Measurements from ENCODE around the gene NCBP2L. TPM values are rescaled to one million over a fixed set of nuclear protein-coding genes. Genes with fewer than 3 reads are reported as not detected.

The NCBP2L gene
- total RNA-seq, 3 donors from 2014 or later, result not detected

DNA sequence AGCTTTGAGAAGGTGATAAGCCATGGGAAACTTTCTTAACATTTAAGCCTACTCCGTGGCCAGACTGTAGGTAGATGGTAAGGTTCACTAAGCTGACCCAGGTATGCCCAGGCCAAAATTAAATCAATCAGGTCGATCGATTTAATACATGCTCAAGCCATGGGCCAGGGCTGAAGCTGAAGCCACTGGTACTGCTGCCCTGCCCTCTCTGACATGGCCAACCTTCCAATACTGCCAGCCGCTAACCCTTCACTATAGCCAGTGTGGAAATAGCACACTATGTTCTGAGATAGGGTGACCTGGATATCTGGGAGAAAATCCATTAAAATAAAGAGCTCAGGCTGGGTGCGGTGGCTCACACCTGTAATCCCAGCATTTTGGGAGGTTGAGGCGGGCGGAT is 33.5 kb upstream of the NCBP2L start:
- no peaks in the 10 kb centered on the region for H3K9me3 Mint-ChIP-seq
- DNase-seq (no peak), ATAC-seq (no peak)
- H3K4me1 Mint-ChIP-seq (ENCODE audit: low read depth), result peaks cover 35% of the 10 kb centered on the region
- no peak overlapping the region for H3K4me3 Mint-ChIP-seq
- H3K36me3 Mint-ChIP-seq (ENCODE audit: insufficient read depth), result no peaks in the 10 kb centered on the region
- no peaks in the 10 kb centered on the region for H3K27me3 Mint-ChIP-seq (ENCODE audit: low read depth)

DNA sequence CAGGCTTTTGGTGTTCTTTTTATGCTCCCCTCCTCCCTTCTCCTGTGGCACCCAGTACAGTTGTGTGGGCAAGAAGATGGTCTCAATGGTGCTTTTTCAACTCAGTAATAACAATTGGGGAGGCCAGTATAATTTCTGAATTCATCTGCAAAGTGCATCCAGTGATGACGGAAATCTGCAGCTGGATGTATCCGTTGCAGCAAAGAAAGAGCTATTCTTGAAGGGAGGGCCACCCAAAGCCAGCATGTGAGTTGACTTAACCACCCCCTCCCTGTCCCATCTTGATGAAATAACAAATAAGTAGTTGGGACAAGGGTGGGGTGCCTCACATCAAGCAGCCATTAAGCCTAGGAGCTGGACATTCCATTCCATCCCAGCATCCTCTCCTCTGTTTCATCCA is 32.7 kb upstream of the NCBP2L start:
- Mint-ChIP-seq H3K4me3 (no peak overlapping the region), H3K4me1 (ENCODE audit: low read depth) (peaks cover 29% of the 10 kb centered on the region), H3K27me3 (ENCODE audit: low read depth) (no peaks in the 10 kb centered on the region), H3K36me3 (ENCODE audit: insufficient read depth) (no peaks in the 10 kb centered on the region), H3K9me3 (no peaks in the 10 kb centered on the region)
- ATAC-seq (no peak), DNase-seq (no peak)

DNA sequence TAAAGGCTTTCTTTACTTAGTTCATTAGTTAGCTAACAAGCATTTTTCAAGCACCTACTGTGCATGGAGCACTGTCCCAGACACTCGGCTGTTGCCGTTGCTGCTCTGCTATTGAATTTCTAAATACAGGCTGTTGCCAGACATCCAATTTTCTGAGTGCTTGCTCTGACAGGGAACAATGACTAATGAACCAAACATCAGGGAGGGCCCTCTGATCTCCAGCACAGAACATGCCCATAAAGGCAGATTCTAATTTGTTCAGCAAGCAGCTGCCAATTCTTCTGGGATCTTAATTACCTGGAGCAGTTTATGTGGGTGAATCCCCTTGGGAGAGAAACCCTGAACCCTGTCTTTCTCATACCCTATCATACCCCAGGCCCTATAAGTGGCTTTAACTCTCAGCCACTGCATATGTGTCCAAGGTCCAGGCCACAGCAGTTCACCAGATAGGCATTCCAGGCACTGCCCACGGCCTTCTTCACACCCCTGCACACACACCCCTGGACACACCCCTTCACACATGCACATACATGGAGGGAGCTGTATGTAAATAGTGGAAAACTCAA is 29.9 kb upstream of the NCBP2L start:
- H3K4me3 Mint-ChIP-seq, result no peak overlapping the region
- ATAC-seq, result no peak
- H3K27me3 Mint-ChIP-seq (ENCODE audit: low read depth), result no peaks in the 10 kb centered on the region
- no peak for DNase-seq
- H3K36me3 Mint-ChIP-seq (ENCODE audit: insufficient read depth), result no peaks in the 10 kb centered on the region
- peaks cover 4% of the 10 kb centered on the region for H3K4me1 Mint-ChIP-seq (ENCODE audit: low read depth)
- no peaks in the 10 kb centered on the region for H3K9me3 Mint-ChIP-seq

DNA sequence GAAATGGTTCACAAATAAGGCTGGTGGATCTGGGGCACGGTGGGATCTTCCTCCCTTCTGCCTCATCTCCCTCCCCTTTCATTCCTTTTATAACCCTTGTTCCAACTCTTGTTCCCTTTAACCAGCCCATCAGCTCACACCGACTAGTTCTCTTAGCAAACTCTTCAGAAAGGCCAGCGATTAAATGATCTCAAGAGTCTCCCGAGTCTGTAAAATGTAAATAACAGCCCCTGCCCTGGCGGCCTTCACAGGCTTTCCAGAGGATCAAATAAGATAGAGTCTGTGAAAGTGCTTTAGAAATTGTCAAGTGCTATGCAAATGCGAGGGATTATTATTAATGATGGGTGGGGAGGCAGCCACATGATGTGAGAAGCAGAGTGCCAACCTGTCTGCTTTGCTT is 29.0 kb upstream of the NCBP2L start:
- no peaks in the 10 kb centered on the region for H3K36me3 Mint-ChIP-seq (ENCODE audit: insufficient read depth)
- no peak overlapping the region for H3K4me3 Mint-ChIP-seq
- H3K9me3 Mint-ChIP-seq, result no peaks in the 10 kb centered on the region
- no peaks in the 10 kb centered on the region for H3K27me3 Mint-ChIP-seq (ENCODE audit: low read depth)
- DNase-seq (no peak), ATAC-seq (no peak)
- H3K4me1 Mint-ChIP-seq (ENCODE audit: low read depth), result peaks cover 2% of the 10 kb centered on the region

DNA sequence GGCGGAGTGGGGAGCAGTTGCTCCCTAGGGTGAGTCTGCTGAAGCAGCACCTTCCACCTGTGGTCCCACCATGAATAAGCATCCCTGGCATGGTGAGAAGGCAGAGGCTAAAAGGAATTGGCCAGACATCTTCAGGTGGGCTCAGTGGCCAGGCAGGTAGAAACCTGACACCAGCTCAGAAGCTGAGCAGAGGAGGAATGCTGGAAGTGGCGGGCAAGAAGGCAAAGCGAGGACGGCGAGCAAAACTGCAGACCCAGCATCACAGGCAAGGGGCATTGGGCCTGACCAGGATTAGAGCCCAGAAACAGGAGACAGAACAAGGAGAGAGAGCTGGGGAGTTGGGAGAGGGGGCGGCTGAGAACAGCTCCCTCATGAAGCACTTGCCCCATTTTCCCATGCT is 27.3 kb upstream of the NCBP2L start:
- Mint-ChIP-seq H3K36me3 (ENCODE audit: insufficient read depth) (no peaks in the 10 kb centered on the region), H3K27me3 (ENCODE audit: low read depth) (no peaks in the 10 kb centered on the region), H3K9me3 (no peaks in the 10 kb centered on the region), H3K4me3 (no peak overlapping the region), H3K4me1 (ENCODE audit: low read depth) (peaks cover 2% of the 10 kb centered on the region)
- ATAC-seq (no peak), DNase-seq (no peak)

DNA sequence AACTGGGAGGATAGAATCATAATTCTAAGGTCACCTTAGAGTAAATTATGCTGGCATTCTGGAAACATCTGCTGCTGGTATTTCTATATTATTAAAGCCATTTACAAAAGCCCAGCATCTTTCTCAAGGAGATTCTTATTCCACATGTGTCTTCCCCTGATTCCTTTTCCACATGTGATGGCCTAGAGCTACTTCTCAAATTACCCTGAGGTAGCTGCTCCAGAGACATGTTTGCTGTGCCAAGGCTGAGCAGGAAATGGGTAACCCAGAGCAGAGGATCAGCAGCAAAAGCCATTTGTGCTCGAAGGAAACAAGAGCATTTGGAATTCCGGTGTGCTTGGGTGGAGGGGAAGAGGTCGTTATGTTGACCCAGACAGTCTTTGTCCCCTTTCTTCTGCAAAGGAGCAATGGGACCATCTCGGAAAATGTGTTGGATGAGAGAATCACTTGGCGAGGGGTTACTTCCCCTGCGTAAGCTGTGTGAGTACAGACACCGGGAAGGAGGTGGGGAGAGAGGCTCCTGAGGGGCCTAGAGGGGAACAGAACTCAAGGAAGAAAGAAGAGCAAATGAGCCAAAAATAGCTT is 26.6 kb upstream of the NCBP2L start:
- no peaks in the 10 kb centered on the region for H3K36me3 Mint-ChIP-seq (ENCODE audit: insufficient read depth)
- no peaks in the 10 kb centered on the region for H3K27me3 Mint-ChIP-seq (ENCODE audit: low read depth)
- DNase-seq (no peak), ATAC-seq (no peak)
- H3K4me3 Mint-ChIP-seq, result no peak overlapping the region
- no peaks in the 10 kb centered on the region for H3K9me3 Mint-ChIP-seq
- H3K4me1 Mint-ChIP-seq (ENCODE audit: low read depth), result peaks cover 6% of the 10 kb centered on the region

DNA sequence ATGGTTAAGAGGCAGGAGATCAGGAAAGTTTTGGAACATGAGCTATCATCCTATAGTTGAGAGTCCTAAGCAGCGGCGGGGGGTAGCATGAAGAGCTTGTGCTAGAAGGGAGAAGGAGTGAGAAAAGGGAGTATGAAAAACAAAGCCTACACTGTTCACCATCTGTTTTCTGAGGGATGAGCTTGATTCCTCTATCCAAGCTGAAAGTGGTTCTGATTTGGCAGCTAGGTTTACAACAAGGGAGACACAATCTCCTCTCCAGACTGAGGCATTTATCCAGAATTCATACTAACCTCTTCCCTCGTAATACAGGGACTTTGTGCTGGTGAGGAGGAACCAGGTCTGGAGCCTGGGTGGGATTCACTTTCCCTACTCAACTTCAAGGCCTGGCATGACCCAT is 25.5 kb upstream of the NCBP2L start:
- Mint-ChIP-seq H3K36me3 (ENCODE audit: insufficient read depth) (no peaks in the 10 kb centered on the region), H3K9me3 (no peaks in the 10 kb centered on the region), H3K4me1 (ENCODE audit: low read depth) (peaks cover 8% of the 10 kb centered on the region), H3K27me3 (ENCODE audit: low read depth) (no peaks in the 10 kb centered on the region), H3K4me3 (no peak overlapping the region)
- no peak for ATAC-seq
- DNase-seq, result no peak

DNA sequence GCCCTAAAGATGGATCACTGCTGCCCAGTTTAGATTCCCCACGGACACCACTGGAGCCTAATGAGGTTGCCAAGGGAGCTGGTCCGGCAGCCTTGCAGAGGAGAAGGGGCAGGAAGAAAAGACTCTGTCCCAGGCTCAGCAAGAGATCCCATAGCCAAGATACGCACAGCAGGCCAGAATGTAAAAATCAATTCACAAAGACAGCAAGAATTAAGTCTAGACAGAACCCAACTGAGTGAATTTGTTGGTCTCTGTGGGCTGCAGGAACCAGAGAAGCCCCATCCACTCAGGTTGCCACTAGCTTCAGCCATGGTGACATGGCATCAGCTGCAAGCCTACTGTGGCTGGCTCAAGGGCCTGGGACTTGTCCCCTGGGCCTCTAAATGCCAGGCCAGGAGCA is 24.8 kb upstream of the NCBP2L start:
- no peaks in the 10 kb centered on the region for H3K27me3 Mint-ChIP-seq (ENCODE audit: low read depth)
- no peak for ATAC-seq
- no peaks in the 10 kb centered on the region for H3K9me3 Mint-ChIP-seq
- no peak overlapping the region for H3K4me3 Mint-ChIP-seq
- no peak for DNase-seq
- H3K4me1 Mint-ChIP-seq (ENCODE audit: low read depth), result peaks cover 8% of the 10 kb centered on the region
- no peaks in the 10 kb centered on the region for H3K36me3 Mint-ChIP-seq (ENCODE audit: insufficient read depth)

DNA sequence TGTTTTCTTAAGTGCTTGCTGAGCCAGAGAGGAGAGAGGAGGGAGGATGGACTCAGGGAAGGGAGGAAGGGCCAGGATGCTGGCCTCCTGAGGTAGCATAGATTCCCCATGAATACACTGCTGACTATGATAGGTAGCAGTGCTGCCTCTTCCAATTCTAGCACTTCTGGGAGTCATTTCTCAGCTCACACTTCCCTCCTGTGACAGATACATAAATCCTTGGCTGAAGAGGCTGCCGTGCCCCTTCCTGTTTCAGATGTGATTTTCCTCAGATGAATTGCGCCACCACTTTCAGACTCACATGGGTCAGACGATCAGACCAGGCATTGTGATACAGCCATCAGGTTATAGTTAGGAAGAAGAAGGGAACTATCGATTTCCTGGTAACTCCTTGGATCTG is 24.3 kb upstream of the NCBP2L start:
- DNase-seq (no peak), ATAC-seq (no peak)
- no peaks in the 10 kb centered on the region for H3K27me3 Mint-ChIP-seq (ENCODE audit: low read depth)
- peaks cover 8% of the 10 kb centered on the region for H3K4me1 Mint-ChIP-seq (ENCODE audit: low read depth)
- no peak overlapping the region for H3K4me3 Mint-ChIP-seq
- no peaks in the 10 kb centered on the region for H3K9me3 Mint-ChIP-seq
- no peaks in the 10 kb centered on the region for H3K36me3 Mint-ChIP-seq (ENCODE audit: insufficient read depth)

DNA sequence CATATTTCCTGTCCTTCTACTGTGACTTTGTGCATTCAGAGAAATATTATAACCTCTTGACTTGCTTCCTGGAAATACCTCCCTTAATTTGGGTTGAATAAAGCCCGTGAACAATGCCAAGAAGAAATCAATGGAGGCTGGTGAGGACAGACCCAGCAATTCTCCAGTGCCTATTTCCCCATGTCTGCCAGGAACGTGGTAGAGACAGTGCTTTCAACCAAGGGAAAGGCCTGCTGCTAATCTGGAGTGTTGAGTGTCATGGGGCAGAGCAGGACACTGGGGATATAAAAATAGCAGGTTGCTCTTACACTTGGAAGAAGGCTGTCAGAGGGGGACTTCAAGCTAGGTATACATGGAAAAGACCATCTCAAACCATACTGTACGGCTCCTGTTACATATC is 21.8 kb upstream of the NCBP2L start:
- Mint-ChIP-seq H3K27me3 (ENCODE audit: low read depth) (no peaks in the 10 kb centered on the region), H3K4me3 (no peak overlapping the region), H3K36me3 (ENCODE audit: insufficient read depth) (no peaks in the 10 kb centered on the region), H3K9me3 (no peaks in the 10 kb centered on the region), H3K4me1 (ENCODE audit: low read depth) (peaks cover 8% of the 10 kb centered on the region)
- ATAC-seq (no peak), DNase-seq (no peak)

DNA sequence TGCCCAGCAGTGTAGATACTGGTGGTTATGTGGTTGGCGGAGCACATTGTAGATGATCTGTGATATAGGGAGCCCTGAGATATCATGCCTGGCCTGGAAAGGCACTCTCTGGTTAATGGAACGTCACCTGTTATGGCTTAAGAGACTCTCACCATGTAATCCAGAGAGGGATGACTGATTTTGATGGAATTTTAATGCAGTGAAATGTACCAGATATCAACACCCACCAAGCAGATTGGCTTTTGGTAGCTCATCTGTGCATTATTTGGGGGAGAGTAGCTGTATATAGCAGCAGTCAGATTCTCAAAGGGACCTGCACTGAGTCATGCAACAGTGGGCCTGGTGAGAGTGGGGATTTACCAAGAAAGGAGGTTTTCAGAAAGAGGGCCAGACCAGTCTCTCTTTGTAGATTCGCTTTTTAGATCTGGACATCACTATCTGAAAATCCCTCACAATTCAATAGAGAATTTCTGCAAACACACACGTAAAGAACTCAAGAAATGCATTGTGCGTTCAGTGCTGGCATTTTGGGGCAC is 19.2 kb upstream of the NCBP2L start:
- no peaks in the 10 kb centered on the region for H3K9me3 Mint-ChIP-seq
- H3K4me3 Mint-ChIP-seq, result no peak overlapping the region
- no peaks in the 10 kb centered on the region for H3K27me3 Mint-ChIP-seq (ENCODE audit: low read depth)
- H3K36me3 Mint-ChIP-seq (ENCODE audit: insufficient read depth), result no peaks in the 10 kb centered on the region
- peaks cover 8% of the 10 kb centered on the region for H3K4me1 Mint-ChIP-seq (ENCODE audit: low read depth)
- DNase-seq (no peak), ATAC-seq (no peak)

DNA sequence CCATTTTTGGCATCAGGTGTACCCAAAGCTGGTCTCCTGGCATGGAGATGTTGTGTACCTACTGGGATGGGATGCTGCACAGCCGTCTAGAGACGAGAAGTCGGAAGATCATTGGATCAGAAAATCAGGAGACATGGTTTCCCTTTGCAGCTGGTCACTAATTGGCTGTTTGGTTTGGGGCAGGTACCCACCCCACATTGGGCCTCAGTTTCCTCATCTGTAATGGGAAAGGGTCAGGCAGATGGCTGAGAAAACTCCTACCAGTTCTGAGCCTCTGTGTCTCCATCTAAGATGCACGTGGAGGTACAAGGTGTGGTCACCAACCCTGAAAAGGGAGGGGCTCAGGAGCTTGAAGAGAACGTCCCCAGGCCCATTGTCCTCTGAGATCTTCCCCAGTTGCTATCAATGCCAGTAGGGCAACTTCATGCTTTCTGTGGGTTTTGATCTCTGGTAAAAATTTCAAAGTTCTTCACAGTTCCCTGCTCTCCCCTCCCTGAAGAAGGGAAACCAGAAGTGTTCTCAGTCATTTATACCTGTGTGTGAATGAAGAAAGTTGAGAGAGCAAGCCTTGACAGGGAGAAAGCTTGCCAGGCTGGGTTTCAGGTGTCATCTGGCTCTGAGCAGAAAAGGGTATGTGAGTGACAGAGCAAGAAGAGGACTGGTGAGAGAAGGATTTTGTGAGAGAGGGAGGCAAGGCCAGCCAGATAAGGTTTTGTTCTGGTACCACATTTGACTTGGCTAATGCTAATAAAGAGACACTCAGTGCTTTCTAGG is 17.0 kb upstream of the NCBP2L start:
- H3K27me3 Mint-ChIP-seq (ENCODE audit: low read depth), result no peaks in the 10 kb centered on the region
- no peaks in the 10 kb centered on the region for H3K9me3 Mint-ChIP-seq
- DNase-seq (no peak), ATAC-seq (no peak)
- no peak overlapping the region for H3K4me3 Mint-ChIP-seq
- no peaks in the 10 kb centered on the region for H3K36me3 Mint-ChIP-seq (ENCODE audit: insufficient read depth)
- peaks cover 6% of the 10 kb centered on the region for H3K4me1 Mint-ChIP-seq (ENCODE audit: low read depth)

DNA sequence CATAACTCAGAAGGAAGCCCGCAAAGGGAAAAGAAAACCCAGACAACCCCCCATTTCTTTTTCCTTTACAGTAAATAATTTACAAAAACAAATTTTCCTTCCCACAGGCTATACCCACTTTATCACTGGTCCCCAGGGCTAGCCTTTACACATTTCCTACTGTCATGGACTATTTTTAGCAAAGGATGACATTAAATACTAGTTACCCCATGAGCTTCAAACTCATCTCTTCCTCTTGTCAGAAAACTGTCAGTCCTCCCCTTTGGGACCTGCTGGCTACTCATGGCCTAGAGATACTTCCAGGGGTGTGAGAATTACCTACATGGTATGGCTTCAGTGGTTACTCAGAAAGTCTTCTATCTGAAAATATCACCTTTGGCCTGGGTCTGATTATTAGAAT is 13.9 kb upstream of the NCBP2L start:
- no peak for ATAC-seq
- H3K36me3 Mint-ChIP-seq (ENCODE audit: insufficient read depth), result no peaks in the 10 kb centered on the region
- H3K9me3 Mint-ChIP-seq, result no peaks in the 10 kb centered on the region
- H3K4me1 Mint-ChIP-seq (ENCODE audit: low read depth), result no peaks in the 10 kb centered on the region
- H3K27me3 Mint-ChIP-seq (ENCODE audit: low read depth), result no peaks in the 10 kb centered on the region
- H3K4me3 Mint-ChIP-seq, result no peak overlapping the region
- DNase-seq, result no peak

DNA sequence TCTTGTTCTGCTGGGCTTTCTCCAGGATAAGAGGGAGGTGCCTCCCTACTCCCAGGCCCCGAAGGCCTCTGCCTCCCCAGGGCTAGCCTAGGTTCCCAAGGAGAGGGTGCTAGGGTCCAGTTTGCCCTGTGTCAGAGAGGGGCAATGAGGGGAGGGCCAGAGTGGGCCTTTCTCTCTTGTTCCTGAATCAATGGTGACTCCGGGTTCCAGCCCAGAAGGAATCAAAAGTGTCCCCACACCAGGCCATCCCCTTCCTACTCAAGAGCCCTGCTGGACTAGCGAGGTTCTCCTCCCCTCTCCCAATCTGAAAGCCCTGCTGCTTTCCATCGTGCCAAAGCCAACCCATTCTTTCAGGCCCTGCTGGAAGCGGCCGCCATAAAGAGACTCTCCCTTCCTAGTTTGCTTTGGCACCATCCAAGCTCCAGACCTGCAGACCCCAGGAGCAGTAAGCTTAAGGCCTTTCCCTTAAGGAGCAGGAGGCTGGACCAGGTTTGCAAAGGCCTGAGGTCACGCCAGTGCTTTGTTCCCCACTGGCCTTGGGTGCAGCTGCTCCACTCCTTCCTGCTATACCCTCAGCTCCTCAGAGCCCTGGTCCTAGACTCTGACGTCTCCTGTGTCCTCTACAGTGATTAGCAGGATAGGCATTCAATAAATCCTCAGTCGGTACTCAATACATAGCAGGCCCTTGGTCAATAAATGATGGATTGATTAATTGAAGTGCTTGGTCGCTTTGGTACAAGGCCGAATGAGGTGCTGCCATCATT is 12.5 kb upstream of the NCBP2L start:
- Mint-ChIP-seq H3K4me1 (ENCODE audit: low read depth) (no peaks in the 10 kb centered on the region), H3K27me3 (ENCODE audit: low read depth) (no peaks in the 10 kb centered on the region), H3K4me3 (no peak overlapping the region), H3K36me3 (ENCODE audit: insufficient read depth) (no peaks in the 10 kb centered on the region), H3K9me3 (no peaks in the 10 kb centered on the region)
- ATAC-seq, result no peak
- DNase-seq, result no peak

Measured in activated T-cell treated with anti-CD3 and anti-CD28 coated beads, Interleukin-2, amount 50 U/mL, for 4 hours (primary cell).